PC-9 (cell line): Measurements from ENCODE around the gene KDM4B.

ENCODE experiments used
- EZH2 ChIP-seq: fragments of 200-600 bp; sonication (generic); IDR thresholded peaks from 2 replicates; pipeline ENCODE4 v1.8.0; 2017; ENCODE audit warnings: antibody characterized with exemption, low read depth
- TF ChIP-seq, protein P1 (sequence below): fragments of 200-600 bp; sonication (generic); conservative IDR thresholded peaks from 2 replicates; pipeline ENCODE4 v1.6.1; 2017; ENCODE audit warnings: mixed run types, antibody characterized with exemption, mild to moderate bottlenecking, moderate library complexity

DNA sequence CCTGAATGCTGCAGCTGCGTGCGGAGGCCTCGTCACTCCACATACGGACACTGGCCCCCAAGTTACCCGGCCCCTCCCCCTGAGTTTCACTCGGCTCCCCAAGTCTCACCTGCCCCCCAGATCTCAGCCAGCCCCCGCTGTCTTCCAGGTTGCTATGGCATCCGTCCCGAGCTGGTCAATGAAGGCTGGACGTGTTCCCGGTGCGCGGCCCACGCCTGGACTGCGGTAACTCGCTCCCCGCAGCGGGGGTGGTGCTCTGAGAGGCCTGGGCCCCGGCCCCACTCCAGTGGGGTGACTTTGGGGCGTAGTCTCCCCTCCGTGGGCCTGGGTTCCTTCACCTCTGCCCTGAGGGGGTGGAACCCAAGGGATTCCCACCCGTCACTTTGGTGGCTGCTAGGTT is 168.2 kb downstream of the KDM4B start:
- TF ChIP-seq, protein P1, sequence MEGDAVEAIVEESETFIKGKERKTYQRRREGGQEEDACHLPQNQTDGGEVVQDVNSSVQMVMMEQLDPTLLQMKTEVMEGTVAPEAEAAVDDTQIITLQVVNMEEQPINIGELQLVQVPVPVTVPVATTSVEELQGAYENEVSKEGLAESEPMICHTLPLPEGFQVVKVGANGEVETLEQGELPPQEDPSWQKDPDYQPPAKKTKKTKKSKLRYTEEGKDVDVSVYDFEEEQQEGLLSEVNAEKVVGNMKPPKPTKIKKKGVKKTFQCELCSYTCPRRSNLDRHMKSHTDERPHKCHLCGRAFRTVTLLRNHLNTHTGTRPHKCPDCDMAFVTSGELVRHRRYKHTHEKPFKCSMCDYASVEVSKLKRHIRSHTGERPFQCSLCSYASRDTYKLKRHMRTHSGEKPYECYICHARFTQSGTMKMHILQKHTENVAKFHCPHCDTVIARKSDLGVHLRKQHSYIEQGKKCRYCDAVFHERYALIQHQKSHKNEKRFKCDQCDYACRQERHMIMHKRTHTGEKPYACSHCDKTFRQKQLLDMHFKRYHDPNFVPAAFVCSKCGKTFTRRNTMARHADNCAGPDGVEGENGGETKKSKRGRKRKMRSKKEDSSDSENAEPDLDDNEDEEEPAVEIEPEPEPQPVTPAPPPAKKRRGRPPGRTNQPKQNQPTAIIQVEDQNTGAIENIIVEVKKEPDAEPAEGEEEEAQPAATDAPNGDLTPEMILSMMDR = no peak
- no peak for TF ChIP-seq EZH2
